HepG2 (cell line): Measurements from ENCODE around the gene APOL4. TPM values are rescaled to one million over a fixed set of nuclear protein-coding genes. Genes with fewer than 3 reads are reported as not detected.
"Not testable (repeated sequence)": the region's sequence is repeated elsewhere in the genome, so short reads cannot be mapped to it uniquely, and the experiment has no call there.

ENCODE experiments used
- ATAC-seq: fragments of 200-7000 bp; cut with Tn5 transposase; 3 replicates; pipeline ENCODE4 v1.9.1; 2020; ENCODE audit warnings: mild to moderate bottlenecking, moderate library complexity
- BruUV-seq: library from RNA; stranded (reverse); fragments of 400-500 nt; replicated peaks from 2 replicates; lab custom pipeline; 2021; lab: Mats Ljungman, UMichigan
- CTCF ChIA-PET: fragments of 300-600 bp; formaldehyde crosslinking; extraction: SDS; loops from one replicate; lab custom pipeline; 2021; ENCODE audit warnings: low total read pairs, inconsistent platforms, low intra/inter-chr PET ratio; lab: Yijun Ruan, JAX
- POLR2A ChIA-PET: fragments of 350-600 bp; sonication (Branson Sonifier 250); formaldehyde crosslinking; loops from one replicate; lab custom pipeline; 2020; ENCODE audit warnings: antibody characterized with exemption, inconsistent platforms; lab: Yijun Ruan, JAX
- DNase-seq: peaks from one replicate; pipeline ENCODE4 v3.0.0-alpha.2; 2015; ENCODE audit warnings: low spot score
- FAIRE-seq: peaks from 3 replicates; lab custom pipeline; 2011; peaks lifted over from hg19 to GRCh38; lab: Jason Lieb, UNC
- H2AFZ ChIP-seq: one replicate; pipeline ENCODE4 v1.6.1; 2011; ENCODE audit warnings: low read length, inconsistent platforms
- H3K27ac ChIP-seq: fragments of 300-600 bp; 3 replicates; pipeline ENCODE4 v1.8.0; 2011; ENCODE audit warnings: mixed run types, mild to moderate bottlenecking, mixed read lengths, low read length, inconsistent platforms; ENCODE audit not compliant: insufficient read depth; ENCODE audit errors: extremely low read length
- H3K27me3 ChIP-seq, 2 experiments: fragments of 200-600 bp in 1 of 2; 2 replicates in 1 of 2; 3 replicates in 1 of 2; pipeline versions ENCODE4 v1.6.0 to v1.8.0; 2011; ENCODE audit warnings: low read length in 2 of 2, mild to moderate bottlenecking in 2 of 2, moderate library complexity in 2 of 2, inconsistent platforms in 1 of 2; ENCODE audit not compliant: insufficient read depth in 2 of 2, control insufficient read depth in 1 of 2
- H3K36me3 ChIP-seq, 2 experiments: fragments of 200-600 bp in 1 of 2; replicated peaks in 1 of 2; 2 replicates in 1 of 2; 3 replicates in 1 of 2; pipeline versions ENCODE4 v1.5.1 to v1.8.0; 2011; ENCODE audit warnings: low read length in 2 of 2, inconsistent platforms in 1 of 2; ENCODE audit not compliant: insufficient read depth in 2 of 2, control insufficient read depth in 1 of 2
- H3K4me1 ChIP-seq: 2 replicates; pipeline ENCODE4 v1.5.1; 2012; ENCODE audit warnings: low read length, inconsistent platforms; ENCODE audit not compliant: insufficient read depth
- H3K4me2 ChIP-seq: 2 replicates; pipeline ENCODE4 v1.6.0; 2011; ENCODE audit warnings: low read depth, low read length, inconsistent platforms
- H3K4me3 ChIP-seq, 3 experiments: fragments of 200-600 bp in 1 of 3; sonication (generic), shearing (Covaris generic) in 1 of 3; replicated peaks in 1 of 3; 2 replicates each; pipeline ENCODE4 v1.5.1; 2011 to 2016; ENCODE audit warnings: low read length in 3 of 3, inconsistent platforms in 2 of 3, low read depth in 2 of 3, mild to moderate bottlenecking in 2 of 3, control low read depth in 1 of 3, mixed read lengths in 1 of 3; ENCODE audit not compliant: insufficient read depth in 1 of 3
- H3K79me2 ChIP-seq: one replicate; pipeline ENCODE4 v1.6.1; 2011; ENCODE audit warnings: low read length, inconsistent platforms; ENCODE audit not compliant: insufficient read depth
- H3K9ac ChIP-seq: 2 replicates; pipeline ENCODE4 v1.6.0; 2011; ENCODE audit warnings: mild to moderate bottlenecking, low read depth, low read length, inconsistent platforms; ENCODE audit not compliant: insufficient read depth
- H3K9me3 ChIP-seq: 2 replicates; pipeline ENCODE4 v1.5.1; 2012; ENCODE audit warnings: mild to moderate bottlenecking, low read length
- H4K20me1 ChIP-seq: 2 replicates; pipeline ENCODE4 v1.6.0; 2011; ENCODE audit warnings: inconsistent platforms, mild to moderate bottlenecking, low read length, moderate library complexity; ENCODE audit not compliant: insufficient read depth
- CTCF ChIP-seq: sonication (generic); formaldehyde crosslinking; IDR thresholded peaks from 2 replicates; pipeline ENCODE4 v1.5.0; 2020; ENCODE audit warnings: mild to moderate bottlenecking, missing genetic modification reagents, moderate library complexity
- MNT ChIP-seq: fragments of 450-650 bp; IDR thresholded peaks from 2 replicates; pipeline ENCODE4 v1.6.1; 2016
- PITX1 ChIP-seq: sonication (generic); formaldehyde crosslinking; IDR thresholded peaks from 2 replicates; pipeline ENCODE4 v1.5.1; 2020; ENCODE audit warnings: mild to moderate bottlenecking, missing genetic modification reagents
- SIX1 ChIP-seq: sonication (generic); formaldehyde crosslinking; IDR thresholded peaks from 2 replicates; pipeline ENCODE4 v1.4.0; 2020; ENCODE audit warnings: missing genetic modification reagents, borderline replicate concordance
- TFDP2 ChIP-seq: sonication (generic); formaldehyde crosslinking; IDR thresholded peaks from 2 replicates; pipeline ENCODE4 v1.4.0; 2020; ENCODE audit warnings: missing genetic modification reagents
- U2AF1 ChIP-seq: fragments of 200-400 bp; formaldehyde crosslinking; optimal IDR thresholded peaks from 2 replicates; pipeline ENCODE3; 2017; ENCODE audit warnings: mild to moderate bottlenecking, low read depth, low read length
- ZC3H4 ChIP-seq: sonication (generic); formaldehyde crosslinking; IDR thresholded peaks from 2 replicates; pipeline ENCODE4 v1.4.0; 2020; ENCODE audit warnings: missing genetic modification reagents, borderline replicate concordance
- WGBS: methylation state at CpG from one replicate; pipeline ENCODE4 v1.1.6; 2017; ENCODE audit warnings: low lambda C conversion rate; 5-methylcytosine and 5-hydroxymethylcytosine counted together
- in situ Hi-C: cut with HindIII; loops from 2 replicates; pipeline ENCODE4 v1.10.0; 2017; ENCODE audit warnings: low pct_unique_long_range_greater_than_20kb; ENCODE audit not compliant: extremely low pct_ligation_motif_present
- intact Hi-C: fragments of 100-400 bp; cut with micrococcal nuclease; formaldehyde crosslinking; loops from one replicate; pipeline ENCODE4 v1.10.0; 2022; ENCODE audit not compliant: unreplicated experiment
- polyA plus RNA-seq, 8 experiments: library from polyadenylated mRNA; depleted of rRNA in 3 of 8; stranded (reverse) in 7 of 8; unstranded in 1 of 8; fragments of >200 nt; fragmentation: Illumina TruSeq in 4 of 8; extraction: Trizol in 4 of 8; gene quantifications; 2 replicates each; pipeline versions ENCODE4 v1.2.1 to v1.2.3, GENCODE V29; 2011 to 2016; ENCODE audit warnings: low read depth in 4 of 8, missing spikeins in 1 of 8, mixed read lengths in 1 of 8; ENCODE audit not compliant: insufficient read depth in 1 of 8
- total RNA-seq, 5 experiments: library from RNA; depleted of rRNA; stranded (reverse); fragments of >200 nt; fragmentation: Illumina TruSeq; extraction: Trizol; gene quantifications; 2 replicates each; pipeline ENCODE4 v1.2.3, GENCODE V29; 2016; ENCODE audit warnings: low read depth in 1 of 5

Gene APOL4
- total and polyA plus RNA-seq, 2 of the 13 experiments (the other 11 are each of a cell fraction or from before 2014, with no cell fraction given): 0.77 to 2.8 TPM

- 68% methylated on average over 15 of the region's 17 CpGs for WGBS
- H3K9ac ChIP-seq: no peak overlapping the region
- H3K9me3 ChIP-seq: no peaks in the 10 kb centered on the region
- H3K4me2 ChIP-seq: no peak overlapping the region
- BruUV-seq: no TSS peak
- H2AFZ ChIP-seq: no peak overlapping the region
- H3K27me3 ChIP-seq: no peaks in the 10 kb centered on the region; a peak in 1 of 5 replicates
- CTCF ChIA-PET: no interaction called here
- POLR2A ChIA-PET: no interaction called here
- FAIRE-seq: no peak
- no peak overlapping the region for H3K4me3 ChIP-seq
- H3K36me3 ChIP-seq: no peaks in the 10 kb centered on the region
- in situ Hi-C loops: no loop called here
- 0 out of 2 replicates have a peak, but pooled peaks cover under 1% of the 10 kb centered on the region for H3K4me1 ChIP-seq
- no peak for TF ChIP-seq ZC3H4
- TF ChIP-seq MNT: no peak
- TF ChIP-seq PITX1 (CRISPR knock-in tag): no peak
- TF ChIP-seq SIX1 (CRISPR knock-in tag): no peak
- no peak for TF ChIP-seq CTCF (CRISPR knock-in tag)
- no peak for TF ChIP-seq U2AF1
- no peak for TF ChIP-seq TFDP2 (CRISPR knock-in tag)
- TF ChIP-seq, all 625 proteins: peak for 0
- no peak for DNase-seq
- Histone ChIP-seq H3K79me2 (no peaks in the 10 kb centered on the region), H3K27ac (no peak overlapping the region), H4K20me1 (no peaks in the 10 kb centered on the region)
- ATAC-seq: no peak
- intact Hi-C loops: no loop called here
Measured at GRCh38 chr22:36191106-36191836, 10.3 kb downstream of the APOL4 start.

- H3K36me3 ChIP-seq, H3K9ac ChIP-seq, intact Hi-C loops, DNase-seq, H3K79me2 ChIP-seq, H3K4me2 ChIP-seq, H3K4me3 ChIP-seq, in situ Hi-C loops, FAIRE-seq, H3K4me1 ChIP-seq, H3K9me3 ChIP-seq, CTCF ChIA-PET, H3K27ac ChIP-seq, POLR2A ChIA-PET, H2AFZ ChIP-seq, H4K20me1 ChIP-seq, BruUV-seq: not testable (repeated sequence)
- H3K27me3 ChIP-seq: peaks cover 2 to 17% of the 10 kb centered on the region in 2 experiments; a peak in 4 of 5 replicates
- ATAC-seq: peak; percentile 62
- WGBS: 63% methylated on average over 3 of the region's 6 CpGs
Measured at GRCh38 chr22:36187862-36188261, 13.7 kb downstream of the APOL4 start.
